ENCODE measurements around the gene EFCAB6. TPM values are rescaled to one million over a fixed set of nuclear protein-coding genes. Genes with fewer than 3 reads are reported as not detected.

Gene EFCAB6
- total and polyA plus RNA-seq, 9 of the 15 experiments (the other 6 are each of a cell fraction or from before 2014, with no cell fraction given) = 0.06 TPM; not detected in 8

GRCh38 chr22:43812890-43813289 lies 785 bp upstream of the EFCAB6 start:
- Histone ChIP-seq H3K4me2 (ENCODE audit: insufficient read depth, low read length) (no peak overlapping the region; the same call in 1 of the 2 replicates), H3K27me3 (ENCODE audit: control insufficient read depth in 2 of 2, insufficient read depth in 2 of 2, low read length in 2 of 2) (no peaks in the 10 kb centered on the region), H3K4me3 (no peak overlapping the region), H3K79me2 (ENCODE audit: control insufficient read depth, insufficient read depth, low read length) (no peaks in the 10 kb centered on the region), H3K36me3 (ENCODE audit: control insufficient read depth, insufficient read depth, low read length) (no peaks in the 10 kb centered on the region), H3K4me1 (replicated peaks in 1 of 2; ENCODE audit: control insufficient read depth in 2 of 2, insufficient read depth in 2 of 2, low read length in 2 of 2) (peaks cover 0 to 10% of the 10 kb centered on the region in 2 experiments; a peak in 2 of 5 replicates), H3K9me1 (ENCODE audit: control insufficient read depth, insufficient read depth, low read length) (no peaks in the 10 kb centered on the region), H4K20me1 (replicated peaks; ENCODE audit: control insufficient read depth, insufficient read depth, low read length) (no peaks in the 10 kb centered on the region), H3K9me3 (replicated peaks; ENCODE audit: control insufficient read depth, insufficient read depth, low read depth, low read length) (no peaks in the 10 kb centered on the region; the same call in 1 of the 2 replicates), H2AFZ (ENCODE audit: low read depth, low read length) (peak overlapping the region; percentile 84), H3K9ac (ENCODE audit: insufficient read depth in 1 of 2, low read depth in 2 of 2, low read length in 2 of 2) (no peak overlapping the region), H3K27ac (ENCODE audit: extremely low read depth, low read depth, low read length) (no peak overlapping the region)
- DNase-seq (ENCODE audit: extremely low read depth in 1 of 4, low spot score in 3 of 4) (no peak), ATAC-seq (no peak), FAIRE-seq (no peak)
- TF ChIP-seq TCF7 (IDR thresholded peaks at IDR 0.05; ENCODE audit: borderline replicate concordance) (no peak), RBFOX2 (IDR thresholded peaks at IDR 0.05; ENCODE audit: low read depth, low read length) (no peak), ZNF695 (CRISPR knock-in tag; IDR thresholded peaks at IDR 0.05) (no peak), E2F4 (CRISPR knock-in tag; IDR thresholded peaks at IDR 0.05; ENCODE audit: low read depth) (no peak), PATZ1 (CRISPR knock-in tag; IDR thresholded peaks at IDR 0.05; ENCODE audit: borderline replicate concordance) (no peak), KLF6 (CRISPR knock-in tag; IDR thresholded peaks at IDR 0.05; ENCODE audit: borderline replicate concordance) (no peak), FOXM1 (IDR thresholded peaks at IDR 0.05; ENCODE audit: low read depth) (no peak), FOXM1 (CRISPR knock-in tag; IDR thresholded peaks at IDR 0.05; ENCODE audit: low read depth) (no peak), L3MBTL2 (IDR thresholded peaks at IDR 0.05) (no peak), SUPT5H (IDR thresholded peaks at IDR 0.05) (no peak), SMARCA4 (IDR thresholded peaks at IDR 0.05) (no peak), ZNF57 (CRISPR knock-in tag; IDR thresholded peaks at IDR 0.05) (no peak), RAD21 (CRISPR knock-in tag; conservative IDR thresholded peaks at IDR 0.05 in 1 of 2, IDR thresholded peaks at IDR 0.05 in 1 of 2) (no peak), CREBBP (IDR thresholded peaks at IDR 0.05; ENCODE audit: low read depth, low read length) (no peak), ZNF316 (IDR thresholded peaks at IDR 0.05) (no peak), HMG20B (CRISPR knock-in tag; IDR thresholded peaks at IDR 0.05) (no peak), CBX1 (IDR thresholded peaks at IDR 0.05; ENCODE audit: low read depth) (no peak), CHD2 (IDR thresholded peaks at IDR 0.05; ENCODE audit: low read depth, low read length) (no peak), HMG20A (CRISPR knock-in tag; conservative IDR thresholded peaks at IDR 0.05) (no peak)
- TF ChIP-seq, protein P1, sequence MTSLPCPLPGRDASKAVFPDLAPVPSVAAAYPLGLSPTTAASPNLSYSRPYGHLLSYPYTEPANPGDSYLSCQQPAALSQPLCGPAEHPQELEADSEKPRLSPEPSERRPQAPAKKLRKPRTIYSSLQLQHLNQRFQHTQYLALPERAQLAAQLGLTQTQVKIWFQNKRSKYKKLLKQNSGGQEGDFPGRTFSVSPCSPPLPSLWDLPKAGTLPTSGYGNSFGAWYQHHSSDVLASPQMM (CRISPR knock-in tag; IDR thresholded peaks at IDR 0.05) = no peak
- intact Hi-C loops (cut with micrococcal nuclease) (no loop called here), in situ Hi-C loops (cut with MboI) (no loop called here)
- BruUV-seq (replicated peaks) = no TSS peak
- ChIA-PET POLR2A (no interaction called here), CTCF (ENCODE audit: low intra/inter-chr PET ratio) (no interaction called here)
- 34% methylated on average over 6 of the region's 6 CpGs for WGBS (ENCODE audit: insufficient coverage, low coverage, missing lambda C conversion rate)

Data from K562 (cell line).